OCI-LY3 (cell line): ENCODE results near the gene KLHDC4.

ENCODE experiments used
- H2AFZ ChIP-seq: fragments of 200-600, 300-600 bp; shearing (Covaris generic); 2 replicates; pipeline ENCODE4 v1.6.0; 2014; ENCODE audit warnings: antibody characterized with exemption, low read depth, low read length
- H3K27ac ChIP-seq: fragments of 200-600, 300-600 bp; sonication (generic); 2 replicates; pipeline ENCODE4 v1.5.1; 2014; ENCODE audit warnings: mild to moderate bottlenecking, low read length, moderate library complexity, mixed read lengths
- H3K27me3 ChIP-seq: fragments of 200-600, 300-600 bp; sonication (generic); 2 replicates; pipeline ENCODE4 v1.6.1; 2014; ENCODE audit warnings: low read depth, low read length, mixed read lengths
- H3K36me3 ChIP-seq: fragments of 200-600, 300-600 bp; sonication (generic); replicated peaks from 2 replicates; pipeline ENCODE3; 2014; ENCODE audit warnings: low read depth, low read length, mixed read lengths
- H3K4me1 ChIP-seq: fragments of 300-600, 200-600 bp; sonication (generic); 2 replicates; pipeline ENCODE4 v1.6.1; 2014; ENCODE audit warnings: low read length, mixed read lengths
- H3K4me2 ChIP-seq: fragments of 200-600, 300-600 bp; sonication (generic); 2 replicates; pipeline ENCODE4 v1.6.1; 2014; ENCODE audit warnings: low read length, mixed read lengths
- H3K4me3 ChIP-seq: fragments of 300-600, 200-600 bp; sonication (generic); 2 replicates; pipeline ENCODE4 v1.5.1; 2014; ENCODE audit warnings: antibody characterized with exemption, mild to moderate bottlenecking, low read length, moderate library complexity
- H3K79me2 ChIP-seq: fragments of 300-600, 200-600 bp; shearing (Covaris generic); 2 replicates; pipeline ENCODE4 v1.6.1; 2014; ENCODE audit warnings: mild to moderate bottlenecking, low read length, mixed read lengths
- H3K9ac ChIP-seq: fragments of 300-600, 200-600 bp; shearing (Covaris generic); 2 replicates; pipeline ENCODE4 v1.6.0; 2014; ENCODE audit warnings: mild to moderate bottlenecking, low read length, moderate library complexity
- H3K9me3 ChIP-seq: fragments of 200-600, 300-600 bp; shearing (Covaris generic); 2 replicates; pipeline ENCODE4 v1.6.1; 2014; ENCODE audit warnings: low read length, mixed read lengths; ENCODE audit not compliant: insufficient read depth
- H4K20me1 ChIP-seq: fragments of 200-600, 300-600 bp; sonication (generic); 2 replicates; pipeline ENCODE4 v1.6.1; 2016; ENCODE audit warnings: low read length, mixed read lengths; ENCODE audit not compliant: insufficient read depth
- EZH2phosphoT487 ChIP-seq: fragments of 200-600 bp; shearing (Covaris generic); IDR thresholded peaks from 2 replicates; pipeline ENCODE4 v1.6.1; 2018; ENCODE audit warnings: antibody characterized with exemption, mixed run types, low read depth
- TF ChIP-seq, protein P1 (sequence below): fragments of 200-600, 300-600 bp; sonication (generic); IDR thresholded peaks from 2 replicates; pipeline ENCODE4 v1.5.1; 2014; ENCODE audit warnings: antibody characterized with exemption, low read length, low read depth

The KLHDC4 gene

DNA sequence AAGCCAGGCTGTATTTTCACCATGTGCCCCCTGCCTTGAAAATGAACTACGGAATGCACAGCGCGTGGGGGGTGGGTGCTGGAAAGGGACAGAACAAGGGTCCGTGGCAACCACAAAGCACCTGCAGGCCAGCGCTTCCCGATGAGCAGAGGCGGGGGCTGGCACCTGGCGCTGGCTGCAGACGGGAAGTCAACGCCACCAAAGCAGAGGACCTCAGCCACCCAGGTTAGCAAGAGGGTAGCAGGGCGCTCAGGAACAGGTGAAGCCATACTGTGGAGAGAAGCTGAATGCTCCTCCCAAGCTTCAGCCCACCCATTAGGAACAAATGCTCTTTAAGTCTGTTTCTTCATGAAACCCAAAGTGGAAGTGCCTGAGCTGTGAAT lies 64.7 kb downstream of the KLHDC4 start:
- Histone ChIP-seq H3K4me3 (no peak overlapping the region), H4K20me1 (0 out of 2 replicates have a peak, but pooled peaks cover 3% of the 10 kb centered on the region), H3K36me3 (peaks cover 49% of the 10 kb centered on the region), H3K79me2 (no peaks in the 10 kb centered on the region), H3K4me1 (peaks cover 59% of the 10 kb centered on the region), H3K9me3 (peaks cover 16% of the 10 kb centered on the region; the same call in 1 of the 2 replicates), H2AFZ (no peak overlapping the region), H3K27me3 (no peaks in the 10 kb centered on the region), H3K9ac (peak overlapping the region; percentile 18; the same call in 1 of the 2 replicates), H3K4me2 (peak overlapping the region; percentile 39), H3K27ac (peak overlapping the region; percentile 75)
- no peak for TF ChIP-seq EZH2phosphoT487
- TF ChIP-seq, protein P1, sequence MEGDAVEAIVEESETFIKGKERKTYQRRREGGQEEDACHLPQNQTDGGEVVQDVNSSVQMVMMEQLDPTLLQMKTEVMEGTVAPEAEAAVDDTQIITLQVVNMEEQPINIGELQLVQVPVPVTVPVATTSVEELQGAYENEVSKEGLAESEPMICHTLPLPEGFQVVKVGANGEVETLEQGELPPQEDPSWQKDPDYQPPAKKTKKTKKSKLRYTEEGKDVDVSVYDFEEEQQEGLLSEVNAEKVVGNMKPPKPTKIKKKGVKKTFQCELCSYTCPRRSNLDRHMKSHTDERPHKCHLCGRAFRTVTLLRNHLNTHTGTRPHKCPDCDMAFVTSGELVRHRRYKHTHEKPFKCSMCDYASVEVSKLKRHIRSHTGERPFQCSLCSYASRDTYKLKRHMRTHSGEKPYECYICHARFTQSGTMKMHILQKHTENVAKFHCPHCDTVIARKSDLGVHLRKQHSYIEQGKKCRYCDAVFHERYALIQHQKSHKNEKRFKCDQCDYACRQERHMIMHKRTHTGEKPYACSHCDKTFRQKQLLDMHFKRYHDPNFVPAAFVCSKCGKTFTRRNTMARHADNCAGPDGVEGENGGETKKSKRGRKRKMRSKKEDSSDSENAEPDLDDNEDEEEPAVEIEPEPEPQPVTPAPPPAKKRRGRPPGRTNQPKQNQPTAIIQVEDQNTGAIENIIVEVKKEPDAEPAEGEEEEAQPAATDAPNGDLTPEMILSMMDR, result no peak

DNA sequence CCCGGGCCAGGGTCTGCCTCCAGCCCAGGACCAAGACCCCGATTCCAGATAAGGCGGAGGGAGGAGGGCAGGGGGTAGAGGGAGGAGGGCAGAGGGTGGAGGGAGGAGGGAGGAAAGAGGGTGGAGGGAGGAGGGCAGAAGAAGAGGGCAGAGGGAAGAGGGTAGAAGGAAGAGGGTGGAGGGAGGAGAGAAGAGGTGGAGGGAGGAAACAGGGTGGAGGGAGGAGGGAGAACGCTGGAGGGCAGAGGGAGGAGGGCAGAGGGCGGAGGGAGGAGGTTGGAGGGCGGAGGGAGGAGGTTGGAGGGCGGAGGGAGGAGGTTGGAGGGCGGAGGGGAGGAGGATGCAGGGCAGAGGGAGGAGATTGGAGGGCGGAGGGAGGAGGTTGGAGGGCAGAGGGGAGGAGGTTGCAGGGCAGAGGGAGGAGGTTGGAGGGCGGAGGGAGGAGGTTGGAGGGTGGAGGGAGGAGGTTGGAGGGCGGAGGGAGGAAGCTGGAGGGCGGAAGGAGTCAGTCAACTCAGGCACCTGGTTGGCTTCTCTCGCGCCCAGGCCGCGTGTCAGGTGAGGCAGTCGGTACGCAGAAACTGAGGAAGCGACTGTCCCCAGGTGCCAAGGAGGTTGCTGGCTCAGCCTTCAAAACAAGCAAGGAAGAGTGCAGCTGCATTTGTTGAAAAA lies 65.2 kb downstream of the KLHDC4 start:
- Histone ChIP-seq H2AFZ (no peak overlapping the region), H3K27me3 (no peaks in the 10 kb centered on the region), H3K36me3 (peaks cover 54% of the 10 kb centered on the region), H3K9me3 (peaks cover 16% of the 10 kb centered on the region; the same call in 1 of the 2 replicates), H3K27ac (peak overlapping the region; percentile 75), H3K9ac (no peak overlapping the region), H3K4me1 (peaks cover 59% of the 10 kb centered on the region), H3K79me2 (no peaks in the 10 kb centered on the region), H3K4me3 (no peak overlapping the region), H4K20me1 (0 out of 2 replicates have a peak, but pooled peaks cover 3% of the 10 kb centered on the region), H3K4me2 (peak overlapping the region; percentile 39)
- TF ChIP-seq, protein P1, result no peak
- no peak for TF ChIP-seq EZH2phosphoT487

DNA sequence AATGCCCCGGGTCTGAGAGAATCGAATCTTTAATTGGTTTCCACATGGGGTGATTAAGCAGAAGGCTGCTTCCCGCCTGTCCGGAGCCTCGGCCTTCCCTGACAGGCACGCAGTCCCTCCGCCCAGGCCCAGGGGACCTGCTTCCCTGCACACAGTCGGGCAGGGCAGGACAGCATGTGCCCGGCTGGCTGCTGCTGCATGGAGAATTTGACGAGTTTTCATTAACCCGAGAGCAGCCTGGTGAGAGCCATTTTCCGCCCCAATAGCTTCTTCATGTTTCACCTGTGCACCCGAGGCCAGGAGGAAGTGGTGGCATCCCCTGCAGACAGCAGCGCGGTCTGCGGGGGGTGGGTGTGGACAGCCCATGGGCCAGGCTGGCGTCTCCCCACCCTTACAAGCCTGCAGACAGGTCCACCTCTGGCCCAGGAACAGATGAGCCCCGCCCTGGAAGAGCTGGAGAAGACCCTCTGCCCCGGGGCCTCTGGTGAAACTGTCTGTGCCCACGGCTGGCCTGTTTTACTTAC lies 67.0 kb downstream of the KLHDC4 start:
- Histone ChIP-seq H3K4me1 (peaks cover 59% of the 10 kb centered on the region), H4K20me1 (0 out of 2 replicates have a peak, but pooled peaks cover 3% of the 10 kb centered on the region), H3K9ac (peak overlapping the region; percentile 45), H2AFZ (no peak overlapping the region), H3K79me2 (no peaks in the 10 kb centered on the region), H3K4me3 (peak overlapping the region; percentile 47), H3K27ac (peak overlapping the region; percentile 86), H3K36me3 (peaks cover 53% of the 10 kb centered on the region), H3K4me2 (peak overlapping the region; percentile 78), H3K9me3 (peaks cover 16% of the 10 kb centered on the region; the same call in 1 of the 2 replicates), H3K27me3 (no peaks in the 10 kb centered on the region)
- TF ChIP-seq, protein P1, result no peak
- no peak for TF ChIP-seq EZH2phosphoT487

DNA sequence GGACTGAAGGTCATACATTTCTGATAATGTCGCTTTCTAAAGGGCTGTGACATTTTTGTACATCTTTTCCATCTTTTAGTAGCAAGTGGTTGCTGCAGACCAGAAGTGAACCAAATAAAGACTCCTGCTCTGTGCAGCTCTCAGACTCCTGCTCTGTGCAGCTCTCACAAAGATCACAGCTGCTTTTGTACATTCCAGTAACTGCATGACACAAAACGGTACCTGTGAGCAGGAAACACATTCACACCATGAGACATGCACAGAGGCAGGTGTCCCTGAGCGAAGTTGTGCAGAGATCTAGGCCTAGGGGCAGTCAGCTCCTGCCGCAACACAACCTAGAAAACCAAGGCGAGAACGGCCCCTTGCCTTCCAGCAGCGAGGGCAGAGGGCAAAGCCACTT lies 67.5 kb downstream of the KLHDC4 start:
- H3K9me3 ChIP-seq, result peaks cover 15% of the 10 kb centered on the region; the same call in 1 of the 2 replicates
- peak overlapping the region; percentile 45 for H3K9ac ChIP-seq
- 0 out of 2 replicates have a peak, but pooled peaks cover 3% of the 10 kb centered on the region for H4K20me1 ChIP-seq
- no peaks in the 10 kb centered on the region for H3K79me2 ChIP-seq
- no peak for TF ChIP-seq EZH2phosphoT487
- TF ChIP-seq, protein P1, result no peak
- H3K4me3 ChIP-seq, result peak overlapping the region; percentile 47
- peaks cover 59% of the 10 kb centered on the region for H3K4me1 ChIP-seq
- peaks cover 48% of the 10 kb centered on the region for H3K36me3 ChIP-seq
- no peaks in the 10 kb centered on the region for H3K27me3 ChIP-seq
- H3K4me2 ChIP-seq, result peak overlapping the region; percentile 78
- H2AFZ ChIP-seq, result no peak overlapping the region
- H3K27ac ChIP-seq, result peak overlapping the region; percentile 86
